B cell (primary cell): ENCODE results near the gene NTHL1. TPM values are rescaled to one million over a fixed set of nuclear protein-coding genes. Genes with fewer than 3 reads are reported as not detected.

ENCODE experiments used
- ATAC-seq: fragments of 200-7000 bp; cut with Tn5 transposase; one replicate; pipeline ENCODE4 v1.10.0; 2021; ENCODE audit warnings: low read depth, mild to moderate bottlenecking, moderate number of reproducible peaks, moderate library complexity
- CTCF ChIA-PET: fragments of 350-600 bp; sonication (Branson Sonifier 250); formaldehyde crosslinking; loops from one replicate; lab custom pipeline; 2021; ENCODE audit warnings: antibody characterized with exemption, inconsistent platforms; lab: Charles Lee
- POLR2A ChIA-PET: fragments of 350-600 bp; sonication (Branson Sonifier 250); formaldehyde crosslinking; loops from one replicate; lab custom pipeline; 2021; ENCODE audit warnings: antibody characterized with exemption; lab: Charles Lee
- DNase-seq: peaks from one replicate; pipeline ENCODE4 v3.0.0; 2013
- H2AFZ ChIP-seq: 2 replicates; pipeline ENCODE4 v1.6.1; 2012; ENCODE audit warnings: mild to moderate bottlenecking, low read depth, low read length; ENCODE audit not compliant: insufficient read depth, poor library complexity, severe bottlenecking
- H3K27ac ChIP-seq, 2 donors: 1 replicate in 1 of 2; 2 replicates in 1 of 2; pipeline ENCODE4 v1.5.1; 2012 to 2013; ENCODE audit warnings: low read length in 2 of 2, mild to moderate bottlenecking in 2 of 2, moderate library complexity in 1 of 2
- H3K27me3 ChIP-seq, 4 experiments: fragments of 200-600 bp in 1 of 4; sonication (generic) in 1 of 4; replicated peaks in 1 of 4; 1 replicate in 2 of 4; 2 replicates in 2 of 4; pipeline versions ENCODE4 v1.6.1 to v1.7.0; 2013 to 2016; ENCODE audit warnings: low read length in 3 of 4, mild to moderate bottlenecking in 2 of 4, mixed read lengths in 1 of 4, moderate library complexity in 1 of 4; ENCODE audit not compliant: insufficient read depth in 4 of 4, control insufficient read depth in 3 of 4; ENCODE audit errors: control extremely low read depth in 1 of 4
- H3K36me3 ChIP-seq, 2 experiments: replicated peaks in 1 of 2; 1 replicate in 1 of 2; 2 replicates in 1 of 2; pipeline versions ENCODE4 v1.6.1 to v1.7.1; 2013; ENCODE audit warnings: low read length in 1 of 2; ENCODE audit not compliant: insufficient read depth in 2 of 2, control insufficient read depth in 1 of 2; ENCODE audit errors: control extremely low read depth in 1 of 2, extremely low read depth in 1 of 2
- H3K4me1 ChIP-seq, 2 donors: fragments of 200-600 bp in 1 of 2; sonication (generic) in 1 of 2; 1 replicate in 1 of 2; 2 replicates in 1 of 2; pipeline versions ENCODE4 v1.5.1 to v1.6.1; 2013 to 2017; ENCODE audit warnings: low read length in 2 of 2; ENCODE audit not compliant: control insufficient read depth in 2 of 2, insufficient read depth in 2 of 2
- H3K4me2 ChIP-seq: replicated peaks from 2 replicates; pipeline ENCODE3; 2012; ENCODE audit warnings: mild to moderate bottlenecking, low read depth, low read length; ENCODE audit not compliant: poor library complexity, severe bottlenecking
- H3K4me3 ChIP-seq, 5 experiments: fragments of 200-600 bp in 1 of 5; sonication (generic) in 1 of 5; 1 replicate in 3 of 5; 2 replicates in 2 of 5; pipeline versions ENCODE4 v1.5.1 to v1.7.0; 2011 to 2016; ENCODE audit warnings: low read length in 4 of 5, mild to moderate bottlenecking in 4 of 5, low read depth in 2 of 5, control low read depth in 1 of 5, moderate library complexity in 1 of 5; ENCODE audit not compliant: insufficient read depth in 1 of 5; ENCODE audit errors: control extremely low read depth in 1 of 5, extremely low read depth in 1 of 5
- H3K79me2 ChIP-seq: fragments of 200-600 bp; sonication (generic); one replicate; pipeline ENCODE4 v1.6.0; 2016; ENCODE audit warnings: low read length; ENCODE audit not compliant: control insufficient read depth, insufficient read depth
- H3K9ac ChIP-seq: fragments of 200-600 bp; sonication (generic); 2 replicates; pipeline ENCODE4 v1.6.1; 2017; ENCODE audit warnings: mild to moderate bottlenecking, low read length, moderate library complexity
- H3K9me3 ChIP-seq, 3 donors: one replicate each; pipeline versions ENCODE4 v1.6.1 to v1.7.1; 2013; ENCODE audit warnings: low read length in 2 of 3; ENCODE audit not compliant: control insufficient read depth in 2 of 3, insufficient read depth in 1 of 3; ENCODE audit errors: control extremely low read depth in 1 of 3
- H4K20me1 ChIP-seq: 2 replicates; pipeline ENCODE4 v1.6.0; 2012; ENCODE audit warnings: mild to moderate bottlenecking, low read length; ENCODE audit not compliant: insufficient read depth, control insufficient read depth, poor library complexity, severe bottlenecking
- H3K27ac Mint-ChIP-seq: one replicate; pipeline ENCODE4 v1.8.0; 2021; ENCODE audit warnings: mixed read lengths
- H3K27me3 Mint-ChIP-seq: one replicate; pipeline ENCODE4 v1.8.0; 2021; ENCODE audit warnings: mixed read lengths
- H3K4me1 Mint-ChIP-seq: one replicate; pipeline ENCODE4 v1.8.0; 2021; ENCODE audit warnings: mixed read lengths
- H3K4me3 Mint-ChIP-seq: one replicate; pipeline ENCODE4 v1.8.0; 2021; ENCODE audit warnings: mixed read lengths
- H3K9me3 Mint-ChIP-seq: one replicate; pipeline ENCODE4 v1.8.0; 2022; ENCODE audit warnings: mixed read lengths; ENCODE audit not compliant: insufficient read depth
- EZH2 ChIP-seq: IDR thresholded peaks from 2 replicates; pipeline ENCODE4 v1.6.1; 2012; ENCODE audit warnings: borderline replicate concordance, low read depth, mild to moderate bottlenecking, moderate library complexity, low read length; ENCODE audit not compliant: insufficient read depth, poor library complexity, severe bottlenecking
- WGBS: methylation state at CpG from one replicate; pipeline ENCODE4 v1.1.5; 2013; ENCODE audit warnings: missing lambda C conversion rate; ENCODE audit not compliant: insufficient coverage; 5-methylcytosine and 5-hydroxymethylcytosine counted together
- intact Hi-C: fragments of 100-400 bp; cut with micrococcal nuclease; formaldehyde crosslinking; loops from one replicate; pipeline ENCODE4 v1.10.0; 2022
- polyA plus RNA-seq: library from polyadenylated mRNA; depleted of rRNA; stranded (reverse); fragments of >200 nt; gene quantifications from 2 replicates; pipeline ENCODE4 v1.2.3, GENCODE V29; 2012
- total RNA-seq, 2 donors: library from RNA; stranded (reverse); fragments of 120-200 nt in 1 of 2; gene quantifications; 1 replicate in 1 of 2; 2 replicates in 1 of 2; pipeline versions ENCODE4 v1.2.3 to v1.2.4, GENCODE V29; 2013 to 2022
- TF ChIP-seq, protein P1 (sequence below): fragments of 200-600 bp; IDR thresholded peaks from one replicate; pipeline ENCODE4 v1.8.0; 2022; ENCODE audit warnings: antibody characterized with exemption, mild to moderate bottlenecking

The NTHL1 gene
- total and polyA plus RNA-seq, 2 donors (not counting 1 experiment from before 2014, with no cell fraction given), result 17.5 to 27.6 TPM

DNA sequence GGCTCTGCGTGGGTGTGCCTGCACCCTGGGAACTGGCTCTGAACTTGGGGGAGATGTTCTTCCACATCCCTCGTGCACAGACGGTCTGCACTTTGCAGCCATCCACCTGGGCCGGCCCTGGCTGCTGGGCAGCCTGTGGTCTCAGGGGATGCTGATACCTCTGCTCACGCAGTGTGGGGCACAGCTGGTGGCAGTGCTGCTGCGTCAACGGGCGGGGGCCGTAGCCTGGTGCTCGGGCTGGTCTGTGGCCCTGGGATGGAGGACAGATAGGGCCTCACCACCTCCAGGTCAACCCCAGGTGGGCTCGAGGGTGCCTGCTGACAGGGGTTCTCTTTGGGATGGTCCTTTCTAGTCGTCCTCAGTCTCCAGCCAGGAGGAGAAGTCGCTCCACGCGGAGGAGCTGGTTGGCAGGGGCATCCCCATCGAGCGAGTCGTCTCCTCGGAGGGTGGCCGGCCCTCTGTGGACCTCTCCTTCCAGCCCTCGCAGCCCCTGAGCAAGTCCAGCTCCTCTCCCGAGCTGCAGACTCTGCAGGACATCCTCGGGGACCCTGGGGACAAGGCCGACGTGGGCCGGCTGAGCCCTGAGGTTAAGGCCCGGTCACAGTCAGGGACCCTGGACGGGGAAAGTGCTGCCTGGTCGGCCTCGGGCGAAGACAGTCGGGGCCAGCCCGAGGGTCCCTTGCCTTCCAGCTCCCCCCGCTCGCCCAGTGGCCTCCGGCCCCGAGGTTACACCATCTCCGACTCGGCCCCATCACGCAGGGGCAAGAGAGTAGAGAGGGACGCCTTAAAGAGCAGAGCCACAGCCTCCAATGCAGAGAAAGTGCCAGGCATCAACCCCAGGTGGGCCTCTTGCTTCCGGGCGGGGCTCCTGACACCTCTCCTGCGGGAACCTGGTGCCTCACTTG lies 36.5 kb upstream of the NTHL1 start:
- H4K20me1 ChIP-seq, result no peaks in the 10 kb centered on the region
- Mint-ChIP-seq H3K4me3 (no peak overlapping the region), H3K27me3 (no peaks in the 10 kb centered on the region), H3K27ac (no peak overlapping the region), H3K4me1 (peaks cover 7% of the 10 kb centered on the region), H3K9me3 (no peaks in the 10 kb centered on the region)
- no peak overlapping the region for H3K27ac ChIP-seq
- ATAC-seq, result no peak
- ChIA-PET POLR2A (no interaction called here), CTCF (no interaction called here)
- H3K4me3 ChIP-seq, result no peak overlapping the region
- no peaks in the 10 kb centered on the region for H3K79me2 ChIP-seq
- H3K27me3 ChIP-seq, result no peaks in the 10 kb centered on the region
- no peak overlapping the region for H2AFZ ChIP-seq
- intact Hi-C loops, result no loop called here
- TF ChIP-seq EZH2, result no peak
- TF ChIP-seq, protein P1, sequence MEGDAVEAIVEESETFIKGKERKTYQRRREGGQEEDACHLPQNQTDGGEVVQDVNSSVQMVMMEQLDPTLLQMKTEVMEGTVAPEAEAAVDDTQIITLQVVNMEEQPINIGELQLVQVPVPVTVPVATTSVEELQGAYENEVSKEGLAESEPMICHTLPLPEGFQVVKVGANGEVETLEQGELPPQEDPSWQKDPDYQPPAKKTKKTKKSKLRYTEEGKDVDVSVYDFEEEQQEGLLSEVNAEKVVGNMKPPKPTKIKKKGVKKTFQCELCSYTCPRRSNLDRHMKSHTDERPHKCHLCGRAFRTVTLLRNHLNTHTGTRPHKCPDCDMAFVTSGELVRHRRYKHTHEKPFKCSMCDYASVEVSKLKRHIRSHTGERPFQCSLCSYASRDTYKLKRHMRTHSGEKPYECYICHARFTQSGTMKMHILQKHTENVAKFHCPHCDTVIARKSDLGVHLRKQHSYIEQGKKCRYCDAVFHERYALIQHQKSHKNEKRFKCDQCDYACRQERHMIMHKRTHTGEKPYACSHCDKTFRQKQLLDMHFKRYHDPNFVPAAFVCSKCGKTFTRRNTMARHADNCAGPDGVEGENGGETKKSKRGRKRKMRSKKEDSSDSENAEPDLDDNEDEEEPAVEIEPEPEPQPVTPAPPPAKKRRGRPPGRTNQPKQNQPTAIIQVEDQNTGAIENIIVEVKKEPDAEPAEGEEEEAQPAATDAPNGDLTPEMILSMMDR, result no peak
- no peak overlapping the region for H3K4me2 ChIP-seq
- 96% methylated on average over 43 of the region's 44 CpGs for WGBS
- peaks cover 0 to 15% of the 10 kb centered on the region in 2 donors for H3K4me1 ChIP-seq
- no peaks in the 10 kb centered on the region for H3K9me3 ChIP-seq
- peaks cover 0 to 53% of the 10 kb centered on the region in 2 experiments for H3K36me3 ChIP-seq
- no peak for DNase-seq
- no peak overlapping the region for H3K9ac ChIP-seq

DNA sequence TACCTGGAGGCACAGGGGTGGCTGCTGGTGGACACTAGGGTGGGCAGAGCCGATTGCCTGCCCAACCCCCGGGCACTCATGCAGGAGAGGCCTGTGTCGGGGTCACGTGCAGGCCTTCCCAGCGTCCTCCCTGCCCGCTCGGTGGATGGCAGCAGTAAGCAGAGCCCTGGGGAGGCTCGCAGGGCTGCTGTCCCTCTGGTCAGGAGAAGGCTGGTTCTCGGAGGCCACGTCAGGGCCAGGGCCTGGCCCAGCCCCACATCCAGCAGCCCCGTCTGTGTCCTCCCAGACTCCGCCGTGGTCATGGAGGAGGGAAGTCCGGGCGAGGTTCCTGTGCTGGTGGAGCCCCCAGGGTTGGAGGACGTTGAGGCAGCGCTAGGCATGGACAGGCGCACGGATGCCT lies 35.8 kb upstream of the NTHL1 start:
- Mint-ChIP-seq H3K27me3 (no peaks in the 10 kb centered on the region), H3K27ac (no peak overlapping the region), H3K4me3 (no peak overlapping the region), H3K9me3 (no peaks in the 10 kb centered on the region), H3K4me1 (peaks cover 7% of the 10 kb centered on the region)
- peaks cover 0 to 48% of the 10 kb centered on the region in 2 experiments for H3K36me3 ChIP-seq
- ATAC-seq (no peak), DNase-seq (no peak)
- no peak overlapping the region for H2AFZ ChIP-seq
- WGBS, result 97% methylated on average over 19 of the region's 19 CpGs
- no peak overlapping the region for H3K9ac ChIP-seq
- H4K20me1 ChIP-seq, result no peaks in the 10 kb centered on the region
- no peaks in the 10 kb centered on the region for H3K9me3 ChIP-seq
- peaks cover 0 to 15% of the 10 kb centered on the region in 2 donors for H3K4me1 ChIP-seq
- H3K4me3 ChIP-seq, result no peak overlapping the region
- no peaks in the 10 kb centered on the region for H3K79me2 ChIP-seq
- ChIA-PET CTCF (no interaction called here), POLR2A (no interaction called here)
- no peak overlapping the region for H3K4me2 ChIP-seq
- intact Hi-C loops, result no loop called here
- TF ChIP-seq EZH2, result no peak
- TF ChIP-seq, protein P1, result no peak
- no peak overlapping the region for H3K27ac ChIP-seq
- no peaks in the 10 kb centered on the region for H3K27me3 ChIP-seq
